K562 treated with DMSO at 1 percent for 48 hours (cell line): ENCODE measurements around the gene PGPEP1. TPM values are rescaled to one million over a fixed set of nuclear protein-coding genes. Genes with fewer than 3 reads are reported as not detected.

ENCODE experiments used
- total RNA-seq: library from RNA; unstranded; fragments of 300-600 nt; gene quantifications from 2 replicates; pipeline ENCODE4 v1.2.3, GENCODE V29; 2022; ENCODE audit warnings: low replicate concordance; ENCODE audit errors: extremely low read depth

Gene PGPEP1, protein sequence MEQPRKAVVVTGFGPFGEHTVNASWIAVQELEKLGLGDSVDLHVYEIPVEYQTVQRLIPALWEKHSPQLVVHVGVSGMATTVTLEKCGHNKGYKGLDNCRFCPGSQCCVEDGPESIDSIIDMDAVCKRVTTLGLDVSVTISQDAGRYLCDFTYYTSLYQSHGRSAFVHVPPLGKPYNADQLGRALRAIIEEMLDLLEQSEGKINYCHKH
- not detected in 2 replicates for total RNA-seq

DNA sequence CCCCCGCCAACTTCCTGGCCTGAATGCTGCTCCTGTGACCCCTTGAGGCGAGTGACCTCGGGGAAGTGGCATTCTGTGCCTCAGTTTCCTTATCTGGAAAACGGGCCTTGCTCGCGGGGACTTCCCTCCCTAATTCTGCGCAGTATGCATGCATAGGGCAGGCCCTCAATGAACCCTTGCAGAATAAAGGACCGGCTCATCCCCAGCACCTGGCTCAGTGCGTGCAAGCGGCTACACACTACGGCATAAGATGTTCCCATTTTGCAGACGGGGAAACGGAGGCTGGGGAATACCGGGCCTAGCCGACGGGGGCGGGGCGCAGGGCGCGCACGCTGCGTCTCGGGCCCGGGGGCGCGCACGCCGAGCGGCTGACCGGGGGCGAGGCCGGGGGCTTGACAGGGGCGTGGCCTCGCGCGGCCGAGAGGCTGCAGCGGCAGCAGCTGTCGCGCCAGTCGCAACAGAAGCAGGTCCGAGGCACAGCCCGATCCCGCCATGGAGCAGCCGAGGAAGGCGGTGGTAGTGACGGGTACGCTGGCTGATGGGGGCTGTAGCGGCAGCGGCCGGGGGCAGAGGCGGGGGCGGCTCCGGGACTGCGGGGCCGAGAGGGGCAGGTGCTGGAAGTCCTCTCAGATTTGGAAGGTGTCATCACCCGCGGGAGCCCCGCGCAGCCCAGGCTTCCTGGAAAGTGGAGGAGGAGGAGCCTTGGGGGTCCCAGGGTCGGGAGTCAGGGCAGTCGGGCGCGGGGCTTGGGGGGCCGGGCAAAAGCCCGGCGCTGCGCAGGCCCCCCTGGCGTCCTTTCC is at the start of gene PGPEP1:
Gene PGPEP1 (plus strand): TSS at position 409 of the 800 bp plus-strand sequence. CDS start 84 bp downstream, at position 493.

DNA sequence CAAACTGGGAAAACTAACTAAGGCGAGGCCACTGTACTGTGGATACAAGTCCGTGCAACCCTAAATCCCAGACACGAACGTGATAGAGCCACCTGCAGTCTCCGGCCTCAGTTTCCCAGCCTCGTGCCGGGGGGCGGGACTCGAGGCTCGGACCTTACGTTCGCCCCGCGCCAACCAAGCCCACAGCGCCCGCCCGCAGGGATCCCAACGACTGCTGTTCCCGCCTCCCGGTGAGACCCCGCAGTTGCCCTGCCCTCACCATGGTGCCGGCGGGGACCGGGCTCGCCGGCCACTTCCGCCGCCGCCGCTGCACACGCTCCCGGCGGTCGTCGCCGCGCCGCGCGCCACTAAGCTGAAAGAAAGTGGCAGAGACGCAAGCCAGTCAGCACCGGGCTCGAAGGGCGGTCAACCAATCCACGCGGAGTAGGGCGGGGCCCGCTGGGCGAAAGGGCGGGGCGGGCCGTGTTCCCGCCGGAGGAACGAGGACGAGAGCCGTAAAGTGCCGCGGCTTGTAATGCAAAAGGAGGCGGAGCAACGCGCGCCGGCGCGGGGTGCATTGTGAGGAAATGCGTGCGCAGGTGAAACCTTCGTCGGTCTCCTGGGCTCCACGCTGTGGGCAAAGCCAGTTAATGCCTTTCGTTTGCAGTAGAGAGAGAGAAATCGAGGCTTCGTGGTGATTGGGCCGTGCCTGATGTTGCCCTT is 17.5 kb upstream of the PGPEP1 start, which contains the start of gene LSM4:
Gene LSM4 (minus strand): TSS at position 318 of the 702 bp plus-strand sequence. CDS start 56 bp downstream, at position 262.

DNA sequence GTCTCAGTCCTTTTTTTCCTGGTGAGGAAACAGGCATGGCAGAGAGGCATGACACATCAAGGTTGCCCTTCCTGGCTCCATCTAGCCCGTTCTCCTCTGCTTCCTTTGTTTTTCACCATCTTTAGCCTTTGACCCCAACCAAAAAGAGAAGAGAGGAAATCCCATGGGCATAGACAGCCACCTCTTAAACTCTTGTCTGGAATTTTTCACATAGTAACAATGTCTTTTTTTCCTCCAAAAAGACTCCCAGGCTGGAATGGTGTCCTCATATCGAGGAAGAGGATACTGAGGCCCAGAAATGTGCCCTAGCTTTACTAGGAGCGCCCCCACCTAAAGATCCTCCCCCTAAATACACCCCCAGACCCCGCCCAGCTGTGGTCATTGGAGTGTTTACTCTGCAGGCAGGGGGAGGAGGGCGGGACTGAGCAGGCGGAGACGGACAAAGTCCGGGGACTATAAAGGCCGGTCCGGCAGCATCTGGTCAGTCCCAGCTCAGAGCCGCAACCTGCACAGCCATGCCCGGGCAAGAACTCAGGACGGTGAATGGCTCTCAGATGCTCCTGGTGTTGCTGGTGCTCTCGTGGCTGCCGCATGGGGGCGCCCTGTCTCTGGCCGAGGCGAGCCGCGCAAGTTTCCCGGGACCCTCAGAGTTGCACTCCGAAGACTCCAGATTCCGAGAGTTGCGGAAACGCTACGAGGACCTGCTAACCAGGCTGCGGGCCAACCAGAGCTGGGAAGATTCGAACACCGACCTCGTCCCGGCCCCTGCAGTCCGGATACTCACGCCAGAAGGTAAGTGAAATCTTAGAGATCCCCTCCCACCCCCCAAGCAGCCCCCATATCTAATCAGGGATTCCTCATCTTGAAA is 45.5 kb downstream of the PGPEP1 start, which contains the start of gene GDF15:
Gene GDF15 (plus strand): TSS at position 484 of the 868 bp plus-strand sequence. CDS start 32 bp downstream, at position 516.

DNA sequence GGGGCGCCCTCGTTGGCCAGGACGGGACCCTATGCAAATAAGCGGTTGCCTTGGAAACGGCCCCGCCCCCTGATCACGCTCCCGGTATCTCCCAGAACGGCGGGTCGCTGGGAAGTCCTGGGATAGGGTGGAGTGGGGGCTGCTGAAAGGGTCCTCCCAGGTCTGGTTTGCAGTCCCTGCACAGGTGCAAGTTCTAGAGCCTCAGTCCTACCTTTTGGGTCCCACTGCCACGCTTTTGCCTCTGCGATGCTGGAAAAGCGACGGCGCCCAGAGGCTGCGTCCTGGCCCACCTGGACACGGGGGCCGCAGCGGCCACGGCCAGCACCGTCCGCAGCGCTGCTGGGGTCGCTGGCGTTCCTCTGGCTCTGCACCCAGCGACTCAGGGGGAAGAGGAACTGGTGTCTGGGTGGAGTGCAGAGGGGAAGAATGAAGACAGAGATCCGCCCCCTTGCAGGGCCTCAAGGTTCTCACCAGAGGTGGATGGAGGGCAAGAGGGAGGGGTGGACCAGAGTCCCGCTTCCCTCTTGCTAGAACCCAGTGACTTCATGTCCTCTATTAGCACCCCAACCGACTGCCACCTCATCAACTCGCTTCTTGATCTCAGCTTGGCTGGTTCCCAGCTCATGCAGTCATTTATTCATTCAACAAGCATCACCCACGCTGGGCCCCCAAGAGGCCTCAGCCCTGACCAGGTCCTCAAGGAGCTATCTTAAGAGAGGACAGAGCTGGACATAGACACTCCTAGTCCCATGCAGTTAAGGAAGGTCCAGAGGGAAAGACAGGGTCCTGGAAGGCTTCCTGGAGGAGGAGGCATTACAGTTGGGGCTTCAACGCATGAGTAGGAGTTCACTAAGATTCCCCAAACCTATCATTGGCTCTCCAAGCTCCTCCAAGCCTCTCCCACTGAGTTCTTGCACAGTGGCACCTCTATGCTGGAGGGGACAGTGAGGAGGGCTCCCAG is 57.1 kb downstream of the PGPEP1 start, which contains the start of gene LRRC25:
Gene LRRC25 (minus strand): TSS at position 381 of the 961 bp plus-strand sequence. CDS start 659 bp downstream, outside the sequence.

DNA sequence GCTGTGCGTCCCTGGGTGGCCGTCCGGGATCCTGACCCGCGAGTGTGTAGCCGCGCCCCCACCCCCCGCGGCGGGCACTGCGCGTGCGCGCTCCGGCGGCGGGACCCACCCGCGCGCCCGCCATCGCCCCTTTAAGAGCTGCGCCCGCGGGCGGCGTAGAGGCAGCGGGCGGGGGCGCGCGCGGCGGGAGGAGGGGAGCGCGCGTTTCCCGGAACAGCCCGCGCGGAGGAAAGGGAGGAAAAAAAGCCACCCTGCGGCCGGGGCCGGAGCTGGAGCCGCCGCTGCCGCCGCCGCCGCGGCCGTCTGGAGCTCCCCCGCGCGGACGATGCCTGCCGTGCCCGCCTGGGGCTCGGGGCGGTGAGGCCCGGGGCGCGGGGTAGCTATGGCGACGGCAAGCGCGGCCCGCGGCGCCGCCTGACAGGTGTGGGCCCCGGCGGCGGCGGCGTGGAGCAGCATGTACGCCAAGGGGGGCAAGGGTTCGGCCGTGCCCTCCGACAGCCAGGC is 78.8 kb downstream of the PGPEP1 start, which contains the start of gene SSBP4:
Gene SSBP4 (plus strand): TSS at position 204 of the 504 bp plus-strand sequence. CDS start 251 bp downstream, at position 455.

Other genes with a start within 250 kb of the PGPEP1 start
- not detected in 2 replicates for gene MAST3, start 242.8 kb upstream of the PGPEP1 start, total RNA-seq
- gene PIK3R2, start 187.4 kb upstream of the PGPEP1 start, total RNA-seq: not detected in 2 replicates
- gene IFI30, start 166.8 kb upstream of the PGPEP1 start, total RNA-seq: not detected in 2 replicates
- gene MPV17L2, start 147.4 kb upstream of the PGPEP1 start, total RNA-seq: not detected in 2 replicates
- gene RAB3A, start 136.6 kb upstream of the PGPEP1 start, total RNA-seq: not detected in 2 replicates
- gene PDE4C, start 114.2 kb upstream of the PGPEP1 start, total RNA-seq: not detected in 2 replicates
- not detected in 2 replicates for gene IQCN, start 66.1 kb upstream of the PGPEP1 start, total RNA-seq
- 437 TPM in 1 of 2 replicates, not detected in the other for gene JUND, start 59.0 kb upstream of the PGPEP1 start, total RNA-seq
- gene LSM4, start 17.5 kb upstream of the PGPEP1 start, total RNA-seq: not detected in 2 replicates
- 390 TPM in 1 of 2 replicates, not detected in the other for gene GDF15, start 45.6 kb downstream of the PGPEP1 start, total RNA-seq
- not detected in 2 replicates for gene LRRC25, start 57.0 kb downstream of the PGPEP1 start, total RNA-seq
- not detected in 2 replicates for gene SSBP4, start 78.8 kb downstream of the PGPEP1 start, total RNA-seq
- 948 TPM in 1 of 2 replicates, not detected in the other for gene ISYNA1, start 97.5 kb downstream of the PGPEP1 start, total RNA-seq
- gene ELL, start 181.5 kb downstream of the PGPEP1 start, total RNA-seq: not detected in 2 replicates
- gene FKBP8, start 203.0 kb downstream of the PGPEP1 start, total RNA-seq: 467 TPM in 1 of 2 replicates, not detected in the other
- not detected in 2 replicates for gene KXD1, start 217.3 kb downstream of the PGPEP1 start, total RNA-seq
- gene UBA52, start 231.3 kb downstream of the PGPEP1 start, total RNA-seq: 452 TPM in 1 of 2 replicates, not detected in the other
- not detected in 2 replicates for gene REX1BD, start 248.2 kb downstream of the PGPEP1 start, total RNA-seq